NB4 (cell line): ENCODE data around the gene HDAC3.

Source experiments
- CTCF ChIP-seq: IDR thresholded peaks from one replicate; pipeline ENCODE4 v1.5.1; 2012; ENCODE audit warnings: low read depth, low read length
- MYC ChIP-seq: IDR thresholded peaks from 2 replicates; pipeline ENCODE4 v1.6.1; 2011; ENCODE audit warnings: low read depth, low read length

DNA sequence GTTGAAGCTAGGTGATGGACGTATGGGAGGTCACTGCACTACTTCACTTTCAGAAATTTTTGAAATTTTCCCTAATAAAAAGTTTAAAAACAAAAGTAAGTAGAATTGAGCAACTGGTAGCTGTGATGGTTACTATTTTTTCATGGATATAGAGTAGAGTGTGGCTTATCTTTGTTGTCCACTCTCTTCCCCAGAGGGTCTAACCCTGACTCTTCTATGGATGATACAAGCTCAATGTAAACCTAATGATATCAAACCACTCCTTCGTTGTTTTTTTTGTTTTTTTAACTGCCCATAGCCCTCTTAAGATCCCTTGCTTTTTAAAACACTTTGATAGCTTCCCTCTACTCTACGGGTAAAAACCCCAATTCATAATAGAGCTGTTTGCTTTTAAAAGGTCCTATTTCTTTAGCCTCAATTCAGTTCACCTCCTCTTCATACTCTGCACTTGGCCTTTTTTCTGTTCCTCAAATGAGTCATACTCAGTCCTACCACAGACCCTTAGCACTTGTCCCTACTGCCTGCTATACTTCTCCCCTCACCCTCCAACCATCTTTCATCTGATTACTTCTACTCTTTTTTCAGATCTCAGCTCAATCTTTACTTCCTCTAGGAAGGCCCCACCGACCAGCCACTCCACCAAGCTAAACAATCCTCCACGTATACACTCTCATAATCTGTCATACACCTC lies 2.6 kb downstream of the HDAC3 start:
- TF ChIP-seq CTCF (no peak), MYC (no peak)
